Neural progenitor cell (in vitro differentiated cells): ENCODE data around the gene ME2. TPM values are rescaled to one million over a fixed set of nuclear protein-coding genes. Genes with fewer than 3 reads are reported as not detected.
"Not testable (repeated sequence)": the region's sequence is repeated elsewhere in the genome, so short reads cannot be mapped to it uniquely, and the experiment has no call there.

ENCODE experiments used
- DNase-seq: peaks from one replicate; pipeline ENCODE4 v3.0.0-alpha.2; 2016; ENCODE audit warnings: low spot score
- H2AFZ ChIP-seq: fragments of 200-600 bp; sonication (generic); replicated peaks from 2 replicates; pipeline ENCODE4 v1.6.1; 2016; ENCODE audit warnings: antibody characterized with exemption
- H3F3A ChIP-seq: fragments of 200-600 bp; sonication (generic); 2 replicates; pipeline ENCODE4 v1.6.1; 2016; ENCODE audit warnings: antibody characterized with exemption, low read depth
- H3K27ac ChIP-seq: fragments of 200-600 bp; sonication (generic); 2 replicates; pipeline ENCODE4 v1.5.1; 2016; ENCODE audit warnings: mild to moderate bottlenecking
- H3K27me3 ChIP-seq: fragments of 200-600 bp; sonication (generic); 2 replicates; pipeline ENCODE4 v1.6.1; 2016; ENCODE audit warnings: mild to moderate bottlenecking, moderate library complexity
- H3K36me3 ChIP-seq: fragments of 200-600 bp; sonication (generic); 2 replicates; pipeline ENCODE4 v1.5.1; 2016
- H3K4me1 ChIP-seq: fragments of 200-600 bp; sonication (generic); 2 replicates; pipeline ENCODE4 v1.6.1; 2016; ENCODE audit warnings: mixed run types
- H3K4me2 ChIP-seq: fragments of 200-600 bp; sonication (generic); 2 replicates; pipeline ENCODE4 v1.6.1; 2016
- H3K4me3 ChIP-seq: fragments of 200-600 bp; sonication (generic); 2 replicates; pipeline ENCODE4 v1.5.1; 2016
- H3K79me2 ChIP-seq: fragments of 200-600 bp; sonication (generic); 2 replicates; pipeline ENCODE4 v1.6.1; 2016; ENCODE audit warnings: low read depth
- H3K9ac ChIP-seq: fragments of 200-600 bp; sonication (generic); 2 replicates; pipeline ENCODE4 v1.6.1; 2016
- H3K9me3 ChIP-seq: fragments of 200-600 bp; sonication (generic); 2 replicates; pipeline ENCODE4 v1.5.1; 2016; ENCODE audit warnings: low read depth
- H4K20me1 ChIP-seq: fragments of 200-600 bp; sonication (generic); 2 replicates; pipeline ENCODE4 v1.6.1; 2016; ENCODE audit warnings: low read depth
- H3K27ac Mint-ChIP-seq: 3 replicates; pipeline ENCODE4 v1.8.0; 2021; ENCODE audit warnings: mixed read lengths
- H3K27me3 Mint-ChIP-seq: 2 replicates; pipeline ENCODE4 v1.8.0; 2022; ENCODE audit warnings: low read depth, mild to moderate bottlenecking, inconsistent platforms, moderate library complexity, mixed read lengths; ENCODE audit not compliant: insufficient read depth
- H3K36me3 Mint-ChIP-seq: 3 replicates; pipeline ENCODE4 v1.8.0; 2021; ENCODE audit warnings: mixed read lengths
- H3K4me1 Mint-ChIP-seq: 3 replicates; pipeline ENCODE4 v1.8.0; 2021; ENCODE audit warnings: mixed read lengths
- H3K4me3 Mint-ChIP-seq: 3 replicates; pipeline ENCODE4 v1.8.0; 2021; ENCODE audit warnings: mild to moderate bottlenecking, moderate library complexity, mixed read lengths
- H3K9me3 Mint-ChIP-seq: 3 replicates; pipeline ENCODE4 v1.8.0; 2020; ENCODE audit warnings: mixed read lengths
- EZH2 ChIP-seq: fragments of 200-600 bp; sonication (generic); IDR thresholded peaks from 2 replicates; pipeline ENCODE4 v1.6.1; 2017; ENCODE audit warnings: antibody characterized with exemption, mild to moderate bottlenecking, moderate library complexity
- EZH2phosphoT487 ChIP-seq: fragments of 200-600 bp; sonication (generic); IDR thresholded peaks from 2 replicates; pipeline ENCODE4 v1.6.1; 2017; ENCODE audit warnings: antibody characterized with exemption
- total RNA-seq: library from RNA; depleted of rRNA; stranded (reverse); fragments of >200 nt; gene quantifications from 2 replicates; pipeline ENCODE4 v1.2.3, GENCODE V29; 2015; ENCODE audit warnings: low replicate concordance
- TF ChIP-seq, protein P1 (sequence below): fragments of 200-600 bp; sonication (generic); IDR thresholded peaks from 2 replicates; pipeline ENCODE4 v1.5.1; 2017; ENCODE audit warnings: antibody characterized with exemption, mild to moderate bottlenecking

Gene ME2
- total RNA-seq, 1 donor from 2014 or later = 129 TPM

DNA sequence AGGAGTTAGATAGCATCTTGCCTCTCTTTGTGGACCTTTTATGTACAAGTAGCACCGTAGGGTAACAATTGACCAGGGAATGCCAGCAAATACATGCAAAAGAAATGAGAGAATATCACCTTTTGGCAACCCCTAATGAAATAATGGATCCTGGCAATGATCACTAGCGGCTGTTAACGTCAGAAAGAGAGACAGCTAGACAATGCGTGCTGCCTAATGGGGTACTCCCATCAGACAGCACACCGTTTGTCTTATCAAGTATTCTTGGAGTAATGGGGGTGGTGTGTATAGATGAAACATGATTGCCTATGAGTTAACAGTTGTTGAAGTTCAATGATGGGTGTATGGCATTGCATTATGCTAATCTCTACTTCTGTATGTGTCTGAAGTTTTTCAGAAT, 90.5 kb downstream of the ME2 start:
- no peak for DNase-seq
- Histone ChIP-seq H3K4me2 (peak overlapping the region; percentile 96), H3K27ac (no peak overlapping the region), H2AFZ (no peak overlapping the region), H3K79me2 (peaks cover 16% of the 10 kb centered on the region), H3F3A (peaks cover 19% of the 10 kb centered on the region), H3K36me3 (no peaks in the 10 kb centered on the region), H3K4me1 (peaks cover 11% of the 10 kb centered on the region), H3K9ac (peak overlapping the region; percentile 91), H3K9me3 (no peaks in the 10 kb centered on the region), H3K4me3 (peak overlapping the region; percentile 87), H3K27me3 (no peaks in the 10 kb centered on the region), H4K20me1 (no peaks in the 10 kb centered on the region)
- Mint-ChIP-seq H3K4me3 (peak overlapping the region; percentile 85), H3K4me1 (peaks cover 17% of the 10 kb centered on the region), H3K27ac (no peak overlapping the region), H3K36me3 (peaks cover 3% of the 10 kb centered on the region), H3K9me3 (peaks cover 5% of the 10 kb centered on the region), H3K27me3 (no peaks in the 10 kb centered on the region)
- TF ChIP-seq, protein P1, sequence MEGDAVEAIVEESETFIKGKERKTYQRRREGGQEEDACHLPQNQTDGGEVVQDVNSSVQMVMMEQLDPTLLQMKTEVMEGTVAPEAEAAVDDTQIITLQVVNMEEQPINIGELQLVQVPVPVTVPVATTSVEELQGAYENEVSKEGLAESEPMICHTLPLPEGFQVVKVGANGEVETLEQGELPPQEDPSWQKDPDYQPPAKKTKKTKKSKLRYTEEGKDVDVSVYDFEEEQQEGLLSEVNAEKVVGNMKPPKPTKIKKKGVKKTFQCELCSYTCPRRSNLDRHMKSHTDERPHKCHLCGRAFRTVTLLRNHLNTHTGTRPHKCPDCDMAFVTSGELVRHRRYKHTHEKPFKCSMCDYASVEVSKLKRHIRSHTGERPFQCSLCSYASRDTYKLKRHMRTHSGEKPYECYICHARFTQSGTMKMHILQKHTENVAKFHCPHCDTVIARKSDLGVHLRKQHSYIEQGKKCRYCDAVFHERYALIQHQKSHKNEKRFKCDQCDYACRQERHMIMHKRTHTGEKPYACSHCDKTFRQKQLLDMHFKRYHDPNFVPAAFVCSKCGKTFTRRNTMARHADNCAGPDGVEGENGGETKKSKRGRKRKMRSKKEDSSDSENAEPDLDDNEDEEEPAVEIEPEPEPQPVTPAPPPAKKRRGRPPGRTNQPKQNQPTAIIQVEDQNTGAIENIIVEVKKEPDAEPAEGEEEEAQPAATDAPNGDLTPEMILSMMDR = no peak
- TF ChIP-seq EZH2phosphoT487 = no peak
- no peak for TF ChIP-seq EZH2

DNA sequence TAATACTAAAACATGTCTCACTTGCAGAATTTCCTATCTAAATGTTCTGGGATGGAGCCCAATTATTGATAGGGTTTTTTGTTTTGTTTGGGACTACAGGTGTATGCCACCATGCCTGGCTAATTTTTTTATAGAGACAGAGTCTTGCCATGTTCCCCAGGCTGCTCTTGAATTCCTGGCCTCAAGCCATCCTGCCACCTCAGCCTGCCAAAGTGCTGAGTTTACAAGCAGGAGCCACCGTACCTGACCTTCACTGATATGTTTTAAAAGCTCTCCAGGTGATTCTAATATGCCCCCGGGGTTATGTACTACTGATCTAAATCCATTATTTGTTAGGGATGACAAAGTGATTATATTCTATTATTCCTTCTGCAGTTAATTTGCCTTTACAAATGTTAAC, 91.1 kb downstream of the ME2 start:
- H3K27me3 Mint-ChIP-seq = no peaks in the 10 kb centered on the region
- Histone ChIP-seq H3K27ac (no peak overlapping the region), H3F3A (peaks cover 19% of the 10 kb centered on the region), H3K36me3 (no peaks in the 10 kb centered on the region), H3K4me2 (no peak overlapping the region), H3K79me2 (peaks cover 16% of the 10 kb centered on the region), H3K4me1 (peaks cover 11% of the 10 kb centered on the region), H2AFZ (no peak overlapping the region), H3K9me3 (no peaks in the 10 kb centered on the region), H4K20me1 (no peaks in the 10 kb centered on the region), H3K9ac (no peak overlapping the region), H3K27me3 (no peaks in the 10 kb centered on the region), H3K4me3 (no peak overlapping the region)
- no peak for TF ChIP-seq EZH2phosphoT487
- no peak for TF ChIP-seq EZH2
- TF ChIP-seq, protein P1 = no peak
- H3K36me3 Mint-ChIP-seq = peaks cover 8% of the 10 kb centered on the region
- H3K4me3 Mint-ChIP-seq = no peak overlapping the region
- peaks cover 17% of the 10 kb centered on the region for H3K4me1 Mint-ChIP-seq
- H3K27ac Mint-ChIP-seq = no peak overlapping the region
- peaks cover 4% of the 10 kb centered on the region for H3K9me3 Mint-ChIP-seq
- no peak for DNase-seq

DNA sequence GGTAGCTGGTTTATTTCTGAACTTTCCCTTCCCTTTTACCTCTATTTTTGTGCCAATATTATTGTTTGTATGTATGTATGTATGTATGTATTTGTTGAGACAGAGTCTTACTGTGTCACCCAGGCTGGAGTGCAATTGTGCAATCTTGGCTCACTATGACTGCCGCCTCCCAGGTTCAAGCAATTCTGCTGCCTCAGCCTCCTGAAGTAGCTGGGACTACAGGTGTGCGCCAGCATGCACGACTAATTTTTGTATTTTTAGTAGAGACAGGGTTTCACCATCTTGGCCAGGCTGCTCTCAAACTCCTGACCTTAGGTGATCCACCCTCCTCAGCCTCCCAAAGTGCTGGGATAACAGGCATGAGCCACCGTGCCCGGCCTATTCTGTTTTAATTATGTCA, 93.5 kb downstream of the ME2 start:
- peaks cover 17% of the 10 kb centered on the region for H3K9me3 Mint-ChIP-seq
- not testable (repeated sequence) for H3K27me3 Mint-ChIP-seq, H3K4me2 ChIP-seq, H3K27ac Mint-ChIP-seq, H3K27ac ChIP-seq, H3K27me3 ChIP-seq, DNase-seq, H2AFZ ChIP-seq, H3K4me3 ChIP-seq, H3K4me3 Mint-ChIP-seq, H3K9ac ChIP-seq, H4K20me1 ChIP-seq, H3K9me3 ChIP-seq
- Histone ChIP-seq H3K4me1 (peaks cover 11% of the 10 kb centered on the region), H3K36me3 (peaks cover 16% of the 10 kb centered on the region), H3K79me2 (peaks cover 16% of the 10 kb centered on the region), H3F3A (peaks cover 17% of the 10 kb centered on the region)
- peaks cover 32% of the 10 kb centered on the region for H3K36me3 Mint-ChIP-seq
- H3K4me1 Mint-ChIP-seq = peaks cover 17% of the 10 kb centered on the region

DNA sequence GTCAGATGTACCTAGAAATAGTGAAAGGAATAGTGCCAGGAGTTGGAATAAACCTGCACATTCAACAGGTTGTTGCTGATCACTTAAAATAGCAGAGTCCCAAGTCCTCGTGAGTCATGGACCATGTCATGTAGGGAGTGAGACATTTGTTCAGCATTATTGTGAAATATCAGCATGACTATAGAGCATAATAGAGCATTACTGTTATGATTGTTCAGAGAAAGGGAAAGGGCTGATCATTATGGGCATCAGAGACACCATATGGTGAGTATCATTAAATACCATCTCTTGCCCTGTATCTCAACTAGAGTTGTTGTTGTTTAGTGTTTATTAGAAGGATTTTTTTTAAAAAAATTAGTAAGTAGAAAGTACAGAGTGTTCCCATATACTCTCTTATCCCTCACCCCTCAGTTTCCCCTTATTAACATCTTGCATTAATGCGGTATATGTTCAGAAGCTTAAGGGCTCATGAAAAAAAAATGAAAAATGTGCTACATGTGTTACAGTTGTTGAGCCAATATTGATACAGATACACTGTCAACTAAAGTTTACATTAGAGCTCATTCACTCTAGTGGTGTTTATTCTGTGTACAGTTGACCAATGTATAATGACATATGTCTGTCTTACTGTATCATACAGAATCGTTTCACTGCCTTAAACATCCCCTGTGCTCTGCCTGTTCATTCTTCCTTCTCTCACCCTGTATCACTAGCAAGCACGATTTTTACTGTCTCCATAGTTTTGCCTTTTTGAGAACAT, 94.6 kb downstream of the ME2 start:
- no peaks in the 10 kb centered on the region for H3K9me3 ChIP-seq
- peak overlapping the region; percentile 2 for H3K9ac ChIP-seq
- peaks cover 22% of the 10 kb centered on the region for H3K36me3 ChIP-seq
- no peak overlapping the region for H2AFZ ChIP-seq
- Mint-ChIP-seq H3K4me1 (peaks cover 15% of the 10 kb centered on the region), H3K36me3 (peaks cover 41% of the 10 kb centered on the region), H3K9me3 (peaks cover 22% of the 10 kb centered on the region), H3K4me3 (no peak overlapping the region), H3K27me3 (no peaks in the 10 kb centered on the region), H3K27ac (no peak overlapping the region)
- peaks cover 12% of the 10 kb centered on the region for H3K79me2 ChIP-seq
- peaks cover 11% of the 10 kb centered on the region for H3K4me1 ChIP-seq
- no peak overlapping the region for H3K4me3 ChIP-seq
- H4K20me1 ChIP-seq = no peaks in the 10 kb centered on the region
- no peaks in the 10 kb centered on the region for H3K27me3 ChIP-seq
- DNase-seq = no peak
- TF ChIP-seq, protein P1 = no peak
- TF ChIP-seq EZH2 (no peak), EZH2phosphoT487 (no peak)
- no peak overlapping the region for H3K27ac ChIP-seq
- H3K4me2 ChIP-seq = no peak overlapping the region
- peaks cover 12% of the 10 kb centered on the region for H3F3A ChIP-seq
